C4-2B (cell line): ENCODE results near the gene CWC25.

Experiments
- ZFX ChIP-seq: fragments of 450-650 bp; IDR thresholded peaks from 2 replicates; pipeline ENCODE4 v1.6.1; 2017
- TF ChIP-seq, protein P1 (sequence below): fragments of 450-650 bp; conservative IDR thresholded peaks from 2 replicates; pipeline ENCODE4 v1.5.1; 2017; ENCODE audit warnings: mild to moderate bottlenecking

DNA sequence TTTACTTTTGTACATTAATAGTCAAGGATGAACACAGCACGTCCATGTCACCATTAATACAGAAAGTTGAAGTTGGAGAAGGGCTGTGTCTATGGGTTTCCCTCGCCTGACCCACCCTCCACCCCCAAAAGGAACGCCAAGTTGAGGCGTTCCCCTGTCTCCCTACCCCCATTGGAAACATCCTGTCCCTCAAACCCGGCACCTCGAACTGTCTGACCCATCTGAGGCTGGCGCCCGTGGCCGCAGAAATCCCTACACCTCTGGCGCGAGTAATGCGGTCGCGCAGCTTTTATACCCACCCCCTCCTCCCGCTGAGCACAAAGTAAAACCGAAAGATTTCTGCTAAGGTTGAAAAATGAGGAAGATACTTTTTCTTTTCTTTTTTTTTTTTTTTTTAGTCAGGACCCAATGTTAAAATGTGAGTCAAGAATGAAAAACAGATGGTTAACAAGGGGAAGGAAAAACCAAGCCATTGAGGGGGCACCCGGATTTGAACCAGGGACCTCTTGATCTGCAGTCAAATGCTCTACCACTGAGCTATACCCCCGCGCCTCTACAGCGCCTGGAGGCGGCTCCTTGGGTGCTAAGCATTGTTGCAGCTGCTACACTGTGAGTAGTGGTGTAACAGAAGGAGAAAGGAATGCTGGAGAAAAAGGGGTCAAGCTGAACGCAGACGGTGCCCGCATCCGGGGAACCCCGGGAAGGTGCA is 43.9 kb upstream of the CWC25 start:
- TF ChIP-seq, protein P1, sequence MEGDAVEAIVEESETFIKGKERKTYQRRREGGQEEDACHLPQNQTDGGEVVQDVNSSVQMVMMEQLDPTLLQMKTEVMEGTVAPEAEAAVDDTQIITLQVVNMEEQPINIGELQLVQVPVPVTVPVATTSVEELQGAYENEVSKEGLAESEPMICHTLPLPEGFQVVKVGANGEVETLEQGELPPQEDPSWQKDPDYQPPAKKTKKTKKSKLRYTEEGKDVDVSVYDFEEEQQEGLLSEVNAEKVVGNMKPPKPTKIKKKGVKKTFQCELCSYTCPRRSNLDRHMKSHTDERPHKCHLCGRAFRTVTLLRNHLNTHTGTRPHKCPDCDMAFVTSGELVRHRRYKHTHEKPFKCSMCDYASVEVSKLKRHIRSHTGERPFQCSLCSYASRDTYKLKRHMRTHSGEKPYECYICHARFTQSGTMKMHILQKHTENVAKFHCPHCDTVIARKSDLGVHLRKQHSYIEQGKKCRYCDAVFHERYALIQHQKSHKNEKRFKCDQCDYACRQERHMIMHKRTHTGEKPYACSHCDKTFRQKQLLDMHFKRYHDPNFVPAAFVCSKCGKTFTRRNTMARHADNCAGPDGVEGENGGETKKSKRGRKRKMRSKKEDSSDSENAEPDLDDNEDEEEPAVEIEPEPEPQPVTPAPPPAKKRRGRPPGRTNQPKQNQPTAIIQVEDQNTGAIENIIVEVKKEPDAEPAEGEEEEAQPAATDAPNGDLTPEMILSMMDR = no peak; the same call in 1 of the 2 replicates
- no peak for TF ChIP-seq ZFX
